Inflammatory macrophage treated with lipopolysaccharide for 1 hour (primary cell): ENCODE results near the gene SDCCAG8.
A peak's percentile ranks its signal among the peaks of the same experiment; 100 is the strongest.

Experiments used
- DNase-seq, 2 donors: peaks; one replicate each; pipeline ENCODE4 v3.0.0-alpha.2; 2020 to 2022

SDCCAG8 gene

DNA sequence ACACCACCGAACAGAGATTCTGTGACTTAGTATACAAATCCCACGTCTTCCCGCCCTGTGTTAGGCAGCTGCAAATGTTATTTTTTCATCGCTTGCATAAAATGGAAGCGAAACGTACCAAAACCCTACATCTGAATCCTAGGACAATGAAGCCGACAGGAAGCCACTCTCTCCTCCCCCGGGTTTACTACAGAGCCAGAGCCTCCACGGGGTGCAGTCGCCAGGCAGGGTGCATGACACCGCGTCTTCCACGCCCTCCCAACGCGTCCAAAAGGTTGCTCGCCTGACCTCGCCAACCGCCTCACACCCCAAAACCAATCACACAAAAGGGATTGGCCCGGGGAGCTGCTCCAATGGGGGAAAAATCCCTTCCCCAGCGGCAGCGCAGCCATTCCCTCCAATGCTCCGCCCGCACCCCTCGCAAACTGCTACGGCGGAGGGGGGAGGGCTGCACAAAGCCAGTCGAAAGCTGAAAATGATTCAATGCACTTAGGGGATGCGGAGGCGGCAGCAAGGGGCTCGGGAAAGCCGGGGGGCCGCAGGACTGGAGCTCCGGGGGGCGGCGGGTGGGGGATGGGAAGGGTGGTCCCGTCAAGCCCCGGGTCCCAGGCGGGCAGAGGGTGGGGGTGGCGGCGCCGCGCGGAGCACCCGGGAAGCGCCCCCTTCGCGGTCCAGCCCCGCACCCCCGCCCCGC lies 1.5 kb upstream of the SDCCAG8 start:
- DNase-seq, result peak; percentile 82 to 91

DNA sequence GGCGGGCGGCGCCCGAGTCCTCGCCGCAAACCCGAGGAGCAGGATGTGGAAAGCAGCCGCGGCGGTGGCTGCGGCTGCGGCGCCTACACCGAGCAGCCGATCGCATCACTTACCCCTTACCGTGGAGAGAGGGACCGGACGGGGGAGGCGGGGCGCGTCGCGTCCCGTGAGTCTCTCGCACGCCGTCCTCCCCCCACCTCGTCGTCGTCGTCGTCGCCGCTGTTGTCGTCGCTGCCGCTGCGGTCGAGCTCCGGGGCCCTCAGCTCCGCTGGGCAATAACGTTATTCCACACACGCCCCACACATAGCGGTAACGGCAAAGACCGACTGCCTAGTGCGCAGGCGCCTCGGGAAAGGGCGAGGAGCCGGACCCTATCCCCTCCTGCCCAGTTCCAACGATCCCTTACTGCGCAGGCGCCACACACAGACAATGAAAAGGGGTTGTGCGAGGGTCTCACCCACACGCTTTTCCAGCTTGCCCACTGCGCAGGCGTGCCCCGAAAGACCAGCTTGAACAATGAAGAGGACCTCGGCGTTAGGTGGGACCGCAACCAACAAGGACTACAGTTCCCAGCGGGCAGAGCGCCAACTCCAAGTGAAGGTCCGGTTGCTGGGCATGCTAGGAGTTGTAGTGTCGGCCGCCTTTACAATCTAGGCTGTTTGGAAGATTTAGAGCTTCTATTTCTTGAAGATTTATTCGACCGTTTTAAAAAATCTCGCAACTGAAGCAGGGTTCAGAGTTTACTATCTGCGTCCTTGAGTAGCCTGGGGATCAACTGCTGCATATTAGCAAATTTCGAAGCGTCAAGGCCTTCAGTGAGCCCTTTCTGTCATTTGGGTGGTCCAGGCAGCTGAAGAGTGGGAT lies 682 bp upstream of the SDCCAG8 start, which contains the start of gene CEP170:
CEP170 (minus strand) TSS at position 355 of the 864 bp plus-strand sequence. CDS start 30,001 bp downstream, outside the sequence.
- peak; percentile 92 to 93 for DNase-seq

DNA sequence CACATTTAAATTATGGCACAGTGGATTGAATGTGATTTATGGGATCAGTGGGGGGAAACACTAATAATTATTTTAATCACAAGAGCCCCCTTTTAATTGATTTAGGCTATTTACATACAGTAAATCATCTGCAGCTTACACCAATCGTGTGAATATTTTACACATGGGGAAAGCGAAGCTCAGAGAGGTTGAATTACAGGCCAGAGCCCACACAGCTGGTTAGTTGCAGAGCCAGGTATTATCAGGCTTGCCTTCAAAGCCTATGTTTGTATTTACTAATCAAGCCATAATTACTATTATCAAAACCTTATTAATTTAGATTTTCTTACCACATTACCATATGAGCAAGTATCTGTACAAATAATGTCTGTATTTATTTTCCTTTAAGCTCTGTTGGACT lies 749 bp downstream of the SDCCAG8 start:
- DNase-seq, result no peak

DNA sequence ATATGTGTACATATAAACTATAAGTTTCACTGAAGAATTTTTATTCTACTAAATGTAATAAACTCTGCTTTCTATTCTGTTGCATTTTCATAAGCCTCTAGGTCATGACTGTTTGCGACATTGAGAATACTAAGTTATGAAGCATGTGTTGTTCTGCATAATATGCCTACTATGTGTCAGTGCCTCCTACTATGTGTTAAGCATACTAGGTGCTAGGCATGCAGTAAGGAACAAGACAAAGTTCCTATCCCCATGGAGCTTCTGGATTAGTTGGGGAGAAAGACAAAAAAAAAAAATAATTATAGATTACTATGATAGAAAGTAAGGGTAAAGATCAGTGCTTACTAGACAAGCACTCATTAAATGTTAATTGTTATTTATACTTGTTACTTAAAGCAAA lies 1.3 kb downstream of the SDCCAG8 start:
- no peak for DNase-seq

DNA sequence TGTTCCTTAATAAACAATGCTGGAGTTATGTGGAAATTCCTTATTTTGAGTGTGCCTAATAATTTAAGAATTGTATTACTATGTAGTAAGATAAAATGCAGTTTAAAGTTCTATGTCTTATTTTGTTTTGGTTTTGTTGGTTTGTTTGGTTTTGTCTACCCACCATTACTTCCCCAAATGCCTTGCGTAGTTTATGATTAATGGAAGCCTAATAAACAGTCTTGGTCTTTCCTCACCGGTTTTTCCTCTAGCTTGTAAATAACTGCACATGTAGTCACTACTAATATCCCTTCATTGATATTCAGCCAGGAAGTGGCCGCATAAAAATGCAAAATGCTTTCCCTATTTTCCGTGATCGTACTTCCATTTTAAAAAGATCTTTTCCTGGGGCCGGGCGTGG lies 2.9 kb downstream of the SDCCAG8 start:
- peak; percentile 33 to 56 for DNase-seq

DNA sequence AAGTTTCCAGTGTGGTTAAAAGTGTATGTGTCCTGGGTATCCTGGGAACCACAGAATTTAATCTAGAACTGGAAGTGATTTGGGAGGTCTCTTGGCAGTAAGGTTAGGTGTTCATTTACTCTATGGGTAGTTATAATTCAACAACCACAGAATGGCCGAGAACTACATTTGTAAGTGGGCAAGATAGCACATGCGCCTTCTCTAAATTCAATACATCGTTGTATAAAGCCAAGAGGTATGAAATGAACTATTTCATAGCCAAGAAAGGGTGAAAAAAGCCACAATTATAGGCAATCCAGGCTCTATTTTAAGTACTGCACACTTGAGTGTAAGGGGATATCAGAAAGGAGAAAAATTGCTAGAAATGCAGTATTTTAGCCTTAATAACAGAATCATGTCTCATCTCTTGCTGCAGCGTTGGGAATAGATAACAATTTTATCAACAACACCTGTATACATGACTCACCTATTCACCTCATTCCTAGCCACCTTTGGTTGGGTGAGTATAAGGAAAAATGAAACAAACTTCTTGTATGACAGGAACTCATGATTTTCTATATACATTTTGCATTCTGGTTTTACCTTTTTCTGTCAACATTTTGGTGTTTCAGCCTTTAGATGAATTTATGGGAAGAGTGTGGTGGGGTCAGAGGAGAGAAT lies 4.5 kb downstream of the SDCCAG8 start:
- no peak for DNase-seq

DNA sequence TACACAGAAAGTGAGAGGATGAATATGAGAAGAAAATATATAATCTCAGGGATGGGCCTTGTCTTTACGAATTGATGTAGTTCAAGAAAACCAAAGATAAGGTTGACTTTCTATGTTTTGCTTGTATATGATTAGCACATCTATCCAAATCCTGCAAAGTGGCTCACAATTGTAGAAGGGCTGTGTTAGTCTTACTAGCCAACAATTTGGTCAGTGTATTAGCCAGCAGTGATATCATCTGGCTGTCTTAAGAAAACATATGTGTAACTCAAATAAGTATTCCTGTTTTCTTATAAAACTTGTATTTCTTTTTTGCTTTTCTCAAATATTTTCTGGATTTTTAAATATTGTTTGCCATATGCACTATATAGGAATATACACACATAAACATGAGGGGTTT lies 5.5 kb downstream of the SDCCAG8 start:
- DNase-seq, result no peak

DNA sequence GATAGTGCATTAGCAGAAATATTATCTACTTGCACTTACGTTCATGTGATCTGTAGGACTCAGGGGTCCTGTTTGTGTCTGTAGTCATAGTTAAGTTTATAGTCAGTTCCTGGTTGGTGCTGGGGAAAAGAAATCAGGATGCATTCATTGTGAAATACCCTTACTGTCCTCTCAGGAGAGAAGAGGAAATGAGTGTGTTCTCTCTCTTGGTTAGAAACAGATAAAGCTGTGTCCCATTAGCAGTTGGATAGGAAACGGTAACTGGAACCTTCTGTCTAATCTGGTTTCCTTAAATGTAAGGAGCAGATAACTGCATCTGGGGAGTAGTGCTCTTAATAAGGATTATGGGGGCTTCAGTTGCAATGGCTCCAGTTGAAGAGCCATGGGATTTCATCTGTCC lies 8.9 kb downstream of the SDCCAG8 start:
- DNase-seq, result peak; percentile 63 to 82

DNA sequence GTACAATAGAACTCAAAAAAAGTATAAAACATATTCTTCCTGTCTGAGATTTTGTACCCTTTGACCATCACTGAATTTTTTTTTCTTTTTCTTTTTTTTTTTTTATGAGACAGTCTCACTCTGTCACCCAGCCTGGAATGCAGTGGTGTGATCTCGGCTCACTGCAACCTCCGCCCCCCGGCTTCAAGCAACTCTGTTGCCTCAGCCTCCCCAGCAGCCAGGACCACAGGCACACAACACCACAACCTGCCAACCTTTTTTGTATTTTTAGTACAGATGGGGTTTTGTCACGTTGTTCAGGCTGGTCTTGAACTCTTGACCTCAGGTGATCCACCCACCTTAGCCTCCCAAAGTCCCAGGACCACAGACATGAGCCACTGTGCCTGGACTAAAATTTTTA lies 10.4 kb downstream of the SDCCAG8 start:
- no peak for DNase-seq

DNA sequence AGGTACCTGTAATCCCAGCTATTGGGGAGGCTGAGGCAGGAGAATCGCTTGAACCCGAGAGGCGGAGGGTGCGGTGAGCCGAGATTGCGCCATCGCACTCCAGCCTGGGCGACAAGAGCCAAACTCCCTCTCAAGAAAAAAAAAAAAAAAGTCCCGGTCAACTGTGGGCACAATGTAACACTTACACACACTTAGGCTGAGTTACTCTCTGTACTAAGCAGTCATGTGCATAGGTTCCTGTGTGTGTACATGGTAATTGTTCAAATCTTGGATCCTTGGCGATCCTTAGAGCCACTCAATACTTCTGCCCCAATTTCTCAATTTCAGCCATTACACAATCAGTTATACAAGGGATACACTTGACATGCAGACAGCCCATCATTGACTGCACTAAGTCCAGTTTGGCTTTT lies 11.6 kb downstream of the SDCCAG8 start:
- DNase-seq, result peak; percentile 79 to 92

DNA sequence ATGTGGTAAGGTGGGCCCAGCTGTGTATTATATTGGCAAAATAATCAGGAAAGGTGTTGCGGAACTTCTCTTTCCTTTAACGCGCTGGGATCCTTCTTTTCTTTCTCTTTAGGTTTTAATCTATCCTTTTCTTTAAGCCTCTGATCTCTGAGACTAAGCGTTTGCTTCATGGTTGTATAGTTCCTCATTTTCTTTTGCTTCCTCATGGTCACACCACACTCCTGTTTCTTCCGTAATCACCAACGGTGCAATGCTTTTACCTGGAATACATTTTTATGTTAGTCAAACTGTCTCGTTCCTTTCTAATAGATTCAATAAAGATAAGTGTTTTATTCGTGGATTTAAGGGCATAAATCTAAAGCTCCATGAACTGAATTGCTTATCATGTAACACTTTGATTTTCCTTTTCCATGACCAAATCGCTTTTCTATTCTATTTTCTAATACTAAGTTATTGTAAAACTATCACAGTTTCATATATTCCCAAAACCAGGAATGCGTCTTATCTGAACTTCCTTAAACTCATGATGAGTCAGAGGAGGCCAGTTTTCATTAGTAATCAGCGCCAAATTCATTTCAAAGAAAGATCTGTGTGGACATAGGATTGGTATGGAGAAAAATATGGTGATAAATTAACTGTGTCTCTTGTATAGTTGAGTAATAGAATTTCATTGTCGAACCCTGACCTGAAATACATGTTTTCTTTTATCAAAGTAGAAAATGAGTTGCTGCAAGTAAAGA lies 12.2 kb downstream of the SDCCAG8 start:
- DNase-seq, result peak; percentile 60 to 76

DNA sequence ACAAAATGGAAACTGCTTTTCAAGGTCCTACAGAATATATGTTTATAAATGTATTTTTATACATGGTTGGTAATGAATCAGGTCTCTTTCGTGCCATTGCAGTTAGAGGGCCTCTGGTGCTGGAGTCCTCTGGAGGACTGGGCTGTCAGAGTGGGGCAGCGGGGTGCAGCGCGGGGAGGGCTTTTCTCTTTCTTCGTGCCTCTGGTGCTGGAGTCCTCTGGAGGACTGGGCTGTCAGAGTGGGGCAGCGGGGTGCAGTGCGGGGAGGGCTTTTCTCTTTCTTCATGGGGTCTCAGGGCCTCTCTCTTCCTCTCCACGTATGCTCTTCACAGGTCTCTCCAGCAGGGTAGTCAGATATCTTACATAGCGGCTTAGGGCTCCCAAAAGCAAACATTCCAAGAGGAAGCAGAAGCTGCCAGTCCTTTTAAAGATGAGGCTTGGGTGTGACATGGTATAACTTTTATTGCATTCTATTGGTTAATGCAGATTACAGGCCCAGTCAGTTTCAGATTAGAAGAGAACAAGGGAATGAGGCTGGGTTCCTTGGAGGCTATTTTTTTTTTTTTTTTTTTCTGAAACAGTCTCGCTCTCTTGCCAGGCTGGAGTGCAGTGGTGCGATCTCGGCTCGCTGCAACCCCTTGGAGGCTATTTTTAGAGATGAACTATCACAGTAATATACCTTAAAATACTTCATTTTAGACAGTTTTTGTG lies 13.1 kb downstream of the SDCCAG8 start:
- DNase-seq, result peak in 1 of 2 donors; percentile 29

DNA sequence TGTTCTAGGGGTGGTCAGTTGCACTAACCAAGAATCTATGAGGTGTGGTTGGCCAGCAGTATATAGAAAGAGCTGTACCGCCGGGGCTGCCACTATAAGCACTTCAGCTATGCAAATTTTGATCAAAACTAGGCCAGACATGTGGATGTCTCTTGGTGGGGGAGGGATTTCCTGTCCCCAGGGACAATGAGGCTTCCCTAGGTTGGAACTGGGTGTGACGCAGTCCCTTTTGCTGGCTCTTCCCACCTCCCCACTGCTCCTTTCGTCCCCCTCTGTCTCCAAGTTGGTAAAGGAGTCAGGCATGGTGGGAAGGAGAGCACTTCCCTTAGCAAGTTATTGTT lies 13.6 kb downstream of the SDCCAG8 start:
- no peak for DNase-seq

DNA sequence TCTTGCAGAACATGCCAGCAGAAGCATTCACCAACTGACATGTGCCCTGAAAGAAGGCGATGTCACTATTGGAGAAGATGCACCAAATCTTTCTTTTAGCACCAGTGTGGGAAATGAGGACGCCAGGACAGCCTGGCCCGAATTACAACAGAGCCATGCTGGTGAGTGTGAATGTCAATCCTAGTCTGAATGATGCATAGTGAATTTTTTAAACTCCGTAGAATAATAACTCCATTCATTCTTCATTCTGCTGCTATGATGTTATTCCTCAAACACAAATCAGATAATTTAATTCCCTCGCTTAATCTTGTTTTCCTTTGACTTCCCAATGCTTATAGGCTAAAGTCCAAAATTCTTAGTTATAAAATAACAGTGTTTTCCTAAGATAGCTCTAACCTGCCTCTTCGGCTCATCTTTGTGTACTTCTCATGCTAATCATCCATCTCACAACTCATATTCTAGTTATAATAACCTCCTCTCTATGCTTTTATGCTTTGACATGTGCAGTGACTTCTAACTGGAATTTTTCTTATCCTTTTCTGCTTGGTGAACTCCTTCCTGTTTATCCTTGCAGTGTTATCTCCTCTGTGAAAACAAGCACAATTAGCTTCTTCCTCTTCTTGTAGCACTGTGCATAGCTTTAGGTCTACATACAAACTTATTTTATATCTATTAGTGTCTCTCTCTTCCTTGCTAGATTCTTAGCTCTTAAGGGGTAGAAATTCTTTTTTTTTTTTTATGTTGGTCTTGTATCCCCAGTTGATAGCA lies 14.4 kb downstream of the SDCCAG8 start:
- DNase-seq, result no peak

DNA sequence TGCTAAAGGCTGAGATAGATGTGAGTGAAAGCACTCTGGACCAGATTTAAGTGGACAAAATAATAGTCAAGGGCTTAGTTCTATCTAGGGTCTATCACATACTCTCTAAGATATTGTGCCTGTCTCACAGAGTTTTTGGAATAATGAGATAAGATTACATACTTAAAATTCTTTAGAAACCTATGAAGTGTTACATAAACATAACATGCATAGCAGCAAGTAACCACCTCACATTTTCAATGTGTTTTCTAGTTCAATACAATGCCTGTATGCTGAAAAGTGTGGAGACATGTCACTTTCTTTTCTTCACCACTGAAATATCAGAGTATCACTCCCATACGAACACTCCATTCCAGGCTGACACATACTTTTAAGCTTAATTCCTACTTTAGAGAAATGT lies 16.2 kb downstream of the SDCCAG8 start:
- no peak for DNase-seq

DNA sequence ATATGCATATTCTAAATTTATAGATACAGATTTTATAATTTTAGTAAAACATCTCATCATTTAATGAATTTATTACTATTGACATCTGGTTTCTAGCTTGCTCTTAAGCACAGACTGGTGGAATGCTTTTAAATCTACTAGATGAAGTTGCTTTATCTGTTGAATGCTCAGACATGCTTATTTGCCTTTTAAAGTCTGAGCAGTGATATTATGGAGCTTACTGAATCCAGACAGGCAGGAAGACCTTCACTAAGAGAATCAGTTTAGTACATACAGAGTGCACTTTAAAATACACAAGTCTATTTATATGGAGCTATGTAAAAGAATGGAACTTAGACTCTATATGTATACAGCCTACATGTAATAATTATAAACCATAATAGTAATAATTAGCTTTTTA lies 16.6 kb downstream of the SDCCAG8 start:
- DNase-seq, result no peak

DNA sequence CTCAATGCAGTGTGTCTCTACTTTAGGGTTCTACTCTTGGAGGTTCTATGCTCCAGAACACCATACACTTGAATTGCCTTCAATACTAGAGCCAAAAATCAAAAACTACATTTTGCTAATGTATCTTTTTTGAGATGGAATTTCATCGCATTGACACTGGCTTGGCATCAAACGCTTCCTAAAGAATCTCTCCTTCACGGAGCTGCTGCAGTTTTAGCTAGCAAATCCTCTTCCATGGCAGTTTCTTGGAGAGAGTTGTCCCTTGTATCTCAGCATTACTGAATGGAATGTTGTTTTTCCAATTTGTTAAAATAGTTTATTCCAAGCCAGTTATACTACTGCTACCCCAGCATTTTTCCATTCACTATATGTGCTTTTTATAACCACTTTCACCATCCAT lies 17.7 kb downstream of the SDCCAG8 start:
- DNase-seq, result no peak

DNA sequence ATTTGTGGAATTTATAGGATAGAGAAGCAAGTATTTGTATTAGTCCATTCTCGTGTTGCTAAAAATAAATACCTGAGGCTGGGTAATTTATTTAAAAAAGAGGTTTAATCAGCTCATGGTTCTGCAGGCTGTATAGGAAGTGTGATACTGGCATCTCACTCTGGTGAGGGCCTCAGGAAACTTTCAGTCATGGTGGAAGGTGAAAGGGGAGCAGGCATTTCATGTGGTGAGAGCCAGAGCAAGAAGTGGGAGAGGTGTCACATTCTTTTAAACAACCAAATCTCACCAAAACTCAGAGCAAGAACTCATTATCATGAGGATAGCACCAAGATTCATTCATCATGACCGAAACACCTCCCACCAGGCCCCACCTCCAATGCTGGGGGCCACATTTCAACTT lies 18.1 kb downstream of the SDCCAG8 start:
- DNase-seq, result no peak

DNA sequence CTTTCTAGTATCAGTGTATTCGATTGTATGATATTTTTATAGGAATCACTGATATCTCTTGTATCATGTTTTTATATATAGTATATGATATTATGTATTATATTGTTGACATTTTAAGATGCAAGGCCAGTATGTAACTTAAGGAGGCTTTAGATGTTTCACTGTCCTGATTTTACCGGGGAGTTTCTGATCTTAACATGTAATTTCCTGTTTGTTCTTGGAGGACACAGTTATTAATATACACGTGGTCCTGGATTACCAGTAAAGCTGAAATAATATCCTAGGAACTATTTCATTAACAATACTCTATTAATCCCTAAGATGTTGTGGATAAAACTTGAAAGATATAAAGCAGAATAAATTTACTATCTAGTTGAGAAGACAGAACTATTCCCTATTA lies 19.5 kb downstream of the SDCCAG8 start:
- no peak for DNase-seq

DNA sequence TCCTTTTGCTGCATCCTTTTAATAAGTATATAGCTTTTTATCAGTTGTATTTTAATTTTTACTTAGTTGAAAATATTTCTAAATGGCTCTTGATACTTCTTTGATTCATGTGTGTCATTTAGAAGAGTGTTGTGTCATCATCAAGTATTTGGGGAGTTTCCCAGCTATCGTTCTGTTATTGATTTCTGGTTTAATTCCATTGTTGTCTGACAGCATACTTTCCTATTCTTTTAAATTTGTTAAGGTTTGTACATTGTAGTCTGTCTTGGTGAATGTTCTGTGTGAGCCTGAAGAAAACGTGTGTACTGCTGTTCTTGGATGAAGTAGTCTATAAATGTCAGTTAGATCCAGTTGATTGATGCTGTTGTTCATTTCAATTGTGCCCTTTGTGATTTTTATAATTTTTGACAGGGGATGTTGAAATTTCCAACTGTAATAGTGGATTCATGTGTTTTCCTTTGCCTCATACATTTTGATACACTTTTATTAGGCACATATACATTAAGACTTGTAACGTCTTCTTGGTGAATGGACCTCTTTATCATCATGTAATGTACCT lies 24.8 kb downstream of the SDCCAG8 start:
- DNase-seq, result no peak

DNA sequence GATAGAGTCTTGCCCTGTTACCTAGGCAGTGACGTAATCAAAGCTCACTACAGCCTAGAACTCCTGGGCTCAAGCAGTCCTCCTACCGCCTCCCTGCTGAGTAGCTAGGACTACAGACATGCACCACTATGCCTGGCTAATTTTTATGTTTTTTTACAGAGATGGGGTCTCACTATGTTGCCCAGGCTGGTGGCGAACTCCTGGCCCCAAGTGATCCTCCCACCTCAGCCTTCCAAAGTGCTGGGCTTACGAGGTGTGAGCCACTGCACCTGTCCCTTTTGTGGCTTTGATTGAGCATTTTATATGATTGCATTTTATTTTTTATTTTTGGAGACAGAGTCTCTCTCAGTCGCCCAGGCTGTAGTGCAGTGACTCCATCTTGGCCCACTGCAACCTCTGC lies 25.8 kb downstream of the SDCCAG8 start:
- no peak for DNase-seq
